CD4-positive, alpha-beta T cell (primary cell): ENCODE results near the gene LRRC4B. TPM values are rescaled to one million over a fixed set of nuclear protein-coding genes. Genes with fewer than 3 reads are reported as not detected.

Experiments
- ATAC-seq: fragments of 200-7000 bp; cut with Tn5 transposase; one replicate; pipeline ENCODE4 v1.10.0; 2022; ENCODE audit warnings: mild to moderate bottlenecking; ENCODE audit not compliant: poor library complexity
- CTCF ChIA-PET: fragments of 350-600 bp; sonication (Branson Sonifier 250); formaldehyde crosslinking; loops from one replicate; lab custom pipeline; 2021; ENCODE audit warnings: antibody characterized with exemption, inconsistent platforms; lab: Charles Lee
- POLR2A ChIA-PET: fragments of 350-600 bp; sonication (Branson Sonifier 250); formaldehyde crosslinking; loops from one replicate; lab custom pipeline; 2021; ENCODE audit warnings: antibody characterized with exemption, inconsistent platforms; lab: Charles Lee
- DNase-seq, 14 experiments: peaks; one replicate each; pipeline ENCODE4 v3.0.0-alpha.2; 2013 to 2020; ENCODE audit warnings: mixed read lengths in 2 of 14
- H3K27ac ChIP-seq, 2 donors: one replicate each; pipeline versions ENCODE4 v1.5.1 to v1.7.0; 2013; ENCODE audit warnings: low read length in 2 of 2, low read depth in 1 of 2, mild to moderate bottlenecking in 1 of 2
- H3K27me3 ChIP-seq, 2 experiments: 1 replicate in 1 of 2; 2 replicates in 1 of 2; pipeline versions ENCODE4 v1.6.1 to v1.7.0; 2013; ENCODE audit warnings: low read length in 2 of 2, control low read depth in 1 of 2, mild to moderate bottlenecking in 1 of 2, moderate library complexity in 1 of 2; ENCODE audit not compliant: insufficient read depth in 2 of 2, control insufficient read depth in 1 of 2
- H3K36me3 ChIP-seq: one replicate; pipeline ENCODE4 v1.6.1; 2013; ENCODE audit warnings: low read length, control low read depth; ENCODE audit not compliant: insufficient read depth
- H3K4me1 ChIP-seq: one replicate; pipeline ENCODE4 v1.6.1; 2013; ENCODE audit warnings: low read length, control low read depth; ENCODE audit not compliant: insufficient read depth
- H3K4me3 ChIP-seq: one replicate; pipeline ENCODE4 v1.5.1; 2013; ENCODE audit warnings: mild to moderate bottlenecking, low read length, moderate library complexity
- H3K9me3 ChIP-seq, 2 experiments: 1 replicate in 1 of 2; 2 replicates in 1 of 2; pipeline versions ENCODE4 v1.6.1 to v1.7.0; 2013; ENCODE audit warnings: low read length in 2 of 2, mild to moderate bottlenecking in 2 of 2, control low read depth in 1 of 2, moderate library complexity in 1 of 2; ENCODE audit not compliant: control insufficient read depth in 1 of 2, insufficient read depth in 1 of 2
- H3K27ac Mint-ChIP-seq: one replicate; pipeline ENCODE4 v1.8.0; 2020; ENCODE audit warnings: mixed read lengths
- H3K27me3 Mint-ChIP-seq: one replicate; pipeline ENCODE4 v1.8.0; 2021; ENCODE audit warnings: mixed read lengths
- H3K36me3 Mint-ChIP-seq: one replicate; pipeline ENCODE4 v1.8.0; 2021; ENCODE audit warnings: low read depth, mixed read lengths
- H3K4me1 Mint-ChIP-seq: one replicate; pipeline ENCODE4 v1.8.0; 2021; ENCODE audit warnings: low read depth, mixed read lengths
- H3K4me3 Mint-ChIP-seq: one replicate; pipeline ENCODE4 v1.8.0; 2020; ENCODE audit warnings: mild to moderate bottlenecking, mixed read lengths
- H3K9me3 Mint-ChIP-seq: one replicate; pipeline ENCODE4 v1.8.0; 2020; ENCODE audit warnings: mixed read lengths
- intact Hi-C, 2 experiments: fragments of 100-400 bp; cut with DNase I in 1 of 2; cut with micrococcal nuclease in 1 of 2; formaldehyde crosslinking; loops; one replicate each; pipeline versions ENCODE4 v1.15.1 to v1.9.0; 2023 to 2025; cut with DNase I, micrococcal nuclease
- total RNA-seq, 174 experiments: library from RNA in 2 of 174; stranded (reverse) in 2 of 174; gene quantifications; one replicate each; pipeline ENCODE4 v1.2.3 and lab custom pipeline; 2021 to 2026
- TF ChIP-seq, protein P1 (sequence below): fragments of 200-600 bp; IDR thresholded peaks from one replicate; pipeline ENCODE4 v1.8.0; 2022; ENCODE audit warnings: antibody characterized with exemption, mild to moderate bottlenecking

Gene LRRC4B
- total RNA-seq, 2 experiments from 2014 or later: not detected

DNA sequence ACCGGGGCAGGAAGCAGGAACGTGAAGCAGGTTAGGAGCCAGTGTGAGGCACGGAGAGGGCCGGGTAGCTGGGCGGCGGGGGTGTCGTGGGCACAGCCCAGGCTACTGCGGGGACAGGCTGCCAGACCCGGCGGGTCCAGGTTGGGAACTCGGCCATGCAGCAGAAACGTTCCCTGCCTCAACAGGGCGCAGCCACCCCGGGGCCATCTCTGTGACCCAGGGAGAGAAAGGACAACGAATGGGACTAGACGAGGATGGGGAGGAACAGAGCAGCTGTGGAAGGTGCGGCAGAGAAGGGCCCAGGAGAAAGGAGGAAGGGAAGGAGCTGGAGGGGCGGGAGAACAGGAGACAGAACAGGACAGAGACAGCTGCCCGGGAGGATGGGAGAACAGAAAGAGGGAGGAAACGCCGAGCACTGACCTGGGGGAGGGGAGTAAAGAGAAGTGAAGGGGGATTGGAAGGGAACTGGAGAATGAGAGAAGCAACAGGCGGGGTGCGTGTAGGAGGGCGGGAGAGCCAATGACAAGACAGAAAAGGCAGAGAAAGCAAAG lies 78.7 kb downstream of the LRRC4B start:
- H3K4me3 Mint-ChIP-seq: no peak overlapping the region
- H3K4me1 Mint-ChIP-seq: peaks cover 42% of the 10 kb centered on the region

DNA sequence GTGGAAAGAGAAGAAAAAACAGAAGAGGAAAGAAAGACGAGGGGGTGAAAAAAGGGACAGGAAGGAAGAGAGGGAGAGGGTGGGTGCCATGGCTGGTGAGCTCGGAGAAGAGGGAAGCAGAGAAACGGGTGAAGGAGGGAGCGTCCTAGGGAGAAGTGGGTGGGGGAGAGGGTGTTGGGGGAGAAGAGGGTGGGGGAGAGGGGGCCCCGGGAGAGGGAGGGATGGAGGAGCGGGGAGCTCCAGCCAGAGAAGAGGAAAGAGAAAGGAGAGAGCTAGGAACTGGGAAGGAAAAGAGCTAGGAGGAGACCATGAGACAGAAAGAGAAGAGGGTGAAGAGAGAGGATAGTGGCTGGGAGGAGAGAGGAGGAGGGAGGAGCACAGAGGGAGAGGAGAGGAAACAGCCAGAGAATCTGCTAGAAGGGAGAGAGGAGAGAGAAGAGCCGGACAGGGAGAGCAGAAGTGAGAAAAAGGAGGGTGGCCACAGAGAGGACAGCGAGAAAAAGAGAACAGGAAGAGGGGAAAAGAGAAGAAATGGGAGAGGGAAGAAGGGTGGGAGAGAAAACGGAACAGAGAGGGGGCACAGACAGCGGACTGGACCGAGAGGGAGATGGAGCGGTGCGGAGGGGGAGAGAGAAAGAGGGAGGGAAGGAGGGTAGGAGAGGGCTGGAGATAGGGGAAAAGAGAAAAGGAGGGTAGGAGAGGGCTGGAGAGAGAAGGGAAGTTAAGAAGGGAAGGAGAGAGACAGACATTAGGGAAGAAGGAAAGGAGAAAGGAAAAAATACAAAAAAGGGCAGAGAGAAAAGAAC lies 79.6 kb downstream of the LRRC4B start:
- POLR2A ChIA-PET: no interaction called here
- no peak overlapping the region for H3K4me3 ChIP-seq
- CTCF ChIA-PET: no interaction called here
- ATAC-seq (no peak), DNase-seq (no peak)
- H3K27me3 ChIP-seq: no peaks in the 10 kb centered on the region
- H3K9me3 Mint-ChIP-seq: no peaks in the 10 kb centered on the region
- peaks cover 0 to 3% of the 10 kb centered on the region in 2 experiments for H3K9me3 ChIP-seq
- no peak overlapping the region for H3K27ac Mint-ChIP-seq
- no peak overlapping the region for H3K4me3 Mint-ChIP-seq
- intact Hi-C loops: no loop called here
- TF ChIP-seq, protein P1, sequence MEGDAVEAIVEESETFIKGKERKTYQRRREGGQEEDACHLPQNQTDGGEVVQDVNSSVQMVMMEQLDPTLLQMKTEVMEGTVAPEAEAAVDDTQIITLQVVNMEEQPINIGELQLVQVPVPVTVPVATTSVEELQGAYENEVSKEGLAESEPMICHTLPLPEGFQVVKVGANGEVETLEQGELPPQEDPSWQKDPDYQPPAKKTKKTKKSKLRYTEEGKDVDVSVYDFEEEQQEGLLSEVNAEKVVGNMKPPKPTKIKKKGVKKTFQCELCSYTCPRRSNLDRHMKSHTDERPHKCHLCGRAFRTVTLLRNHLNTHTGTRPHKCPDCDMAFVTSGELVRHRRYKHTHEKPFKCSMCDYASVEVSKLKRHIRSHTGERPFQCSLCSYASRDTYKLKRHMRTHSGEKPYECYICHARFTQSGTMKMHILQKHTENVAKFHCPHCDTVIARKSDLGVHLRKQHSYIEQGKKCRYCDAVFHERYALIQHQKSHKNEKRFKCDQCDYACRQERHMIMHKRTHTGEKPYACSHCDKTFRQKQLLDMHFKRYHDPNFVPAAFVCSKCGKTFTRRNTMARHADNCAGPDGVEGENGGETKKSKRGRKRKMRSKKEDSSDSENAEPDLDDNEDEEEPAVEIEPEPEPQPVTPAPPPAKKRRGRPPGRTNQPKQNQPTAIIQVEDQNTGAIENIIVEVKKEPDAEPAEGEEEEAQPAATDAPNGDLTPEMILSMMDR: no peak
- peaks cover 39% of the 10 kb centered on the region for H3K4me1 Mint-ChIP-seq
- peaks cover 43% of the 10 kb centered on the region for H3K36me3 Mint-ChIP-seq
- H3K4me1 ChIP-seq: peaks cover 25% of the 10 kb centered on the region
- H3K27me3 Mint-ChIP-seq: no peaks in the 10 kb centered on the region
- no peaks in the 10 kb centered on the region for H3K36me3 ChIP-seq
- no peak overlapping the region for H3K27ac ChIP-seq

More for the DNA sequence above, 78.7 kb downstream of the LRRC4B start:
- no peaks in the 10 kb centered on the region for H3K36me3 ChIP-seq
- Mint-ChIP-seq H3K27me3 (no peaks in the 10 kb centered on the region), H3K36me3 (peaks cover 35% of the 10 kb centered on the region), H3K9me3 (no peaks in the 10 kb centered on the region), H3K27ac (no peak overlapping the region)
- ChIA-PET POLR2A (no interaction called here), CTCF (no interaction called here)
- H3K27ac ChIP-seq: no peak overlapping the region
- no peak overlapping the region for H3K4me3 ChIP-seq
- peaks cover 0 to 3% of the 10 kb centered on the region in 2 experiments for H3K9me3 ChIP-seq
- TF ChIP-seq, protein P1: no peak
- H3K27me3 ChIP-seq: no peaks in the 10 kb centered on the region
- no peak for DNase-seq
- intact Hi-C loops: no loop called here
- H3K4me1 ChIP-seq: peaks cover 25% of the 10 kb centered on the region
- ATAC-seq: no peak

DNA sequence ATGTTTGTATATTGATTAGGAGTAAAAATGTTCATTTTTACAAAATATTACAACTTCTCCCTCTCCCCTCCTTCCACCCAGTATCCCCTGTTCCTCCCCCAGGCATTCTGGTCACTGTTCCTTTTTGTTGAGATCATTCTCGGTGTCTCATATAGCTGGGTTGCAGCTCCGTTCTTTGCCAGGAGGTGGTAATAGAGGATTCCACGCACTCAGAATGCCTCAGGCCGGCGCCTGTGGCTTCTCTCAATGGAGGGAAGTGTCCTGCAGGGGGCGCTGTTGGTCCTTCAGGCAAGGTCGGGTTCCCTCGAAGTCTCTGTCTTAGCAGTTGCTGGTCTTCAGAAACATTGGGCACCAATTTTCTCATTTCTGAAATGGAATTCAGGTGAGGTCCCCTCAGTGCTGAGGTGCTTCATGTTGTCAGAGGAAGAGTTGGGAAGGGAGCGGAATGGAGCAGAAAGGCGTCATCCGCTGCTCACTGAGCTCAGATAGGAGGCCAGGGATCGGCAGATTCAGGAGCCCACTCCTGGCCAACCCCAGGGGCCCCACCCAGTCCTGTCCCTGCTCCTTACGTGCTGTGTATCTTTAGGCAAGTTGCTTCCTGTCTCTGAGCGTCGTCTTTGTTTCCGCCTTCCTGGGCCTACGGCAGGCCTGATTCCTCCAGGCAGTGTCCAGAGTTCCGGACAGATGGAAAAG lies 81.3 kb downstream of the LRRC4B start:
- Mint-ChIP-seq H3K9me3 (no peaks in the 10 kb centered on the region), H3K4me1 (peaks cover 34% of the 10 kb centered on the region), H3K27ac (no peak overlapping the region), H3K4me3 (no peak overlapping the region), H3K36me3 (peaks cover 59% of the 10 kb centered on the region), H3K27me3 (no peaks in the 10 kb centered on the region)
- ChIA-PET CTCF (no interaction called here), POLR2A (no interaction called here)
- DNase-seq (peak in 12 of 14 experiments; percentile 17 to 74 (median 44)), ATAC-seq (no peak)
- no peaks in the 10 kb centered on the region for H3K27me3 ChIP-seq
- no peak overlapping the region for H3K4me3 ChIP-seq
- H3K9me3 ChIP-seq: peaks cover 0 to 3% of the 10 kb centered on the region in 2 experiments
- intact Hi-C loops: no loop called here
- no peak overlapping the region for H3K27ac ChIP-seq
- peaks cover 20% of the 10 kb centered on the region for H3K4me1 ChIP-seq
- peaks cover 11% of the 10 kb centered on the region for H3K36me3 ChIP-seq
- TF ChIP-seq, protein P1: peak; percentile 58
